Activated T-cell treated with anti-CD3 and anti-CD28 coated beads for 24 hours (primary cell): ENCODE data around the gene PCARE.

Experiments
- DNase-seq: peaks from one replicate; pipeline ENCODE4 v3.0.0-alpha.2; 2020; ENCODE audit warnings: low read depth

PCARE gene

GRCh38 chr2:29035016-29035745 lies 39.1 kb downstream of the PCARE start:
- no peak for DNase-seq

GRCh38 chr2:29033656-29034055 lies 40.7 kb downstream of the PCARE start:
- no peak for DNase-seq

GRCh38 chr2:29033172-29033571 lies 41.2 kb downstream of the PCARE start:
- no peak for DNase-seq

GRCh38 chr2:29032189-29032588 lies 42.1 kb downstream of the PCARE start:
- DNase-seq: no peak

- DNase-seq: no peak
Measured at GRCh38 chr2:29031046-29031445, 43.3 kb downstream of the PCARE start.

- no peak for DNase-seq
Measured at GRCh38 chr2:29025711-29026110, 48.6 kb downstream of the PCARE start.

- DNase-seq: no peak
Measured at GRCh38 chr2:29024882-29025430, 49.4 kb downstream of the PCARE start.

GRCh38 chr2:29023188-29023587 lies 51.1 kb downstream of the PCARE start:
- no peak for DNase-seq

GRCh38 chr2:29022679-29023078 lies 51.6 kb downstream of the PCARE start:
- DNase-seq: no peak

GRCh38 chr2:29021886-29022285 lies 52.4 kb downstream of the PCARE start:
- no peak for DNase-seq

- no peak for DNase-seq
Measured at GRCh38 chr2:29017716-29018435, 56.4 kb downstream of the PCARE start.

- DNase-seq: no peak
Measured at GRCh38 chr2:29016504-29016903, 57.8 kb downstream of the PCARE start.

- DNase-seq: no peak
Measured at GRCh38 chr2:29015701-29016470, 58.4 kb downstream of the PCARE start.

GRCh38 chr2:29014811-29015421 lies 59.4 kb downstream of the PCARE start:
- DNase-seq: peak; percentile 56

- no peak for DNase-seq
Measured at GRCh38 chr2:29014331-29014730, 60.0 kb downstream of the PCARE start.

GRCh38 chr2:29013057-29013780 lies 61.1 kb downstream of the PCARE start:
- DNase-seq: no peak

- DNase-seq: no peak
Measured at GRCh38 chr2:29012211-29012681, 62.1 kb downstream of the PCARE start.
